ENCODE measurements around the gene KRT72. TPM values are rescaled to one million over a fixed set of nuclear protein-coding genes. Genes with fewer than 3 reads are reported as not detected.

The KRT72 gene
- total and polyA plus RNA-seq, 2 donors (not counting 3 experiments of a cell fraction or from before 2014, with no cell fraction given): not detected

DNA sequence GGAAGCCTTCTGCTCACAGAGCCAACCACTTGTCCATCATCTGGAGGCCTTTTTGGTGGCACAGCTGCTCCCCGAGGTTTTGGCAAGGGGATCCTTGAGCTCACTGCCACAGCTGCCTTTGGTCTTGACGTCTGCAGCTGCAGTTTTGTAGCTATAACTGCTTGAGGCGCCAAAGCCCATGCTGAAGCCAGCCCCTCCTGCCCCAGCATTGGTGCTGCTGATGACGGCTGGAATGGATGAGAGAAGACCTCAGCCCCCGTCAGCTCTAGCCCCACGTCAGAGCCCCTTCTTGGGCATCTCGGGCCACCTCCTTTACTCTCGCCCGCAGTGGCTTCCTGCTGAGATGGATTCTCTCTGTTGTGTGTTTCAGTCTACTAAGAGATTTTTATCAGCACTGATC, 15.3 kb downstream of the KRT72 start:
- no peaks in the 10 kb centered on the region for H3K36me3 ChIP-seq (ENCODE audit: control insufficient read depth in 2 of 2, extremely low read depth in 1 of 2, insufficient read depth in 2 of 2, low read length in 2 of 2)
- no peak for FAIRE-seq
- no peak overlapping the region for H3K4me2 ChIP-seq (ENCODE audit: insufficient read depth, low read length)
- BruUV-seq (replicated peaks): no TSS peak
- ChIA-PET POLR2A (no interaction called here), CTCF (interaction anchor here (1.0 to 12.3 kb wide), 5 partner anchors 9 to 294 kb away, joined by 3 to 135 read pairs (median 9); no protein-coding TSS in a partner anchor)
- no peak overlapping the region for H3K4me3 ChIP-seq (replicated peaks in 1 of 3; ENCODE audit: insufficient read depth in 1 of 3, low read depth in 1 of 3, low read length in 3 of 3)
- no peak overlapping the region for H3K27ac ChIP-seq (ENCODE audit: insufficient read depth, low read depth, low read length)
- H2AFZ ChIP-seq (ENCODE audit: low read depth, low read length): no peak overlapping the region
- H3K4me1 ChIP-seq (ENCODE audit: control insufficient read depth, extremely low read depth, insufficient read depth, low read length): no peaks in the 10 kb centered on the region
- H4K20me1 ChIP-seq (replicated peaks; ENCODE audit: control insufficient read depth, extremely low read depth, insufficient read depth, low read length): no peaks in the 10 kb centered on the region
- no peaks in the 10 kb centered on the region for H3K9me1 ChIP-seq (replicated peaks; ENCODE audit: control insufficient read depth, extremely low read depth, insufficient read depth, low read length)
- intact Hi-C loops (cut with micrococcal nuclease) (no loop called here), dilution Hi-C loops (cut with MboI; ENCODE audit: extremely low pct_ligation_motif_present, low sequenced_read_pairs) (no loop called here)
- no peak for DNase-seq (ENCODE audit: low read depth, low spot score)
- peaks cover 0 to 2% of the 10 kb centered on the region in 2 experiments for H3K27me3 ChIP-seq (ENCODE audit: control insufficient read depth in 2 of 2, insufficient read depth in 2 of 2, low read length in 2 of 2)
- TF ChIP-seq POLR2AphosphoS5 (IDR thresholded peaks at IDR 0.05; ENCODE audit: insufficient read depth, low read depth, low read length) (no peak), FOS (IDR thresholded peaks at IDR 0.05; ENCODE audit: borderline replicate concordance, insufficient read depth, low read length) (no peak), EZH2 (IDR thresholded peaks at IDR 0.05; ENCODE audit: borderline replicate concordance, low read depth, low read length, severe bottlenecking) (no peak), MYC (IDR thresholded peaks at IDR 0.05; ENCODE audit: low read depth, low read length) (no peak), POLR2A (IDR thresholded peaks at IDR 0.05; ENCODE audit: low read depth, low read length) (no peak), JUN (IDR thresholded peaks at IDR 0.05; ENCODE audit: borderline replicate concordance, insufficient read depth, insufficient read length, low read depth) (no peak)
- TF ChIP-seq, protein P1, sequence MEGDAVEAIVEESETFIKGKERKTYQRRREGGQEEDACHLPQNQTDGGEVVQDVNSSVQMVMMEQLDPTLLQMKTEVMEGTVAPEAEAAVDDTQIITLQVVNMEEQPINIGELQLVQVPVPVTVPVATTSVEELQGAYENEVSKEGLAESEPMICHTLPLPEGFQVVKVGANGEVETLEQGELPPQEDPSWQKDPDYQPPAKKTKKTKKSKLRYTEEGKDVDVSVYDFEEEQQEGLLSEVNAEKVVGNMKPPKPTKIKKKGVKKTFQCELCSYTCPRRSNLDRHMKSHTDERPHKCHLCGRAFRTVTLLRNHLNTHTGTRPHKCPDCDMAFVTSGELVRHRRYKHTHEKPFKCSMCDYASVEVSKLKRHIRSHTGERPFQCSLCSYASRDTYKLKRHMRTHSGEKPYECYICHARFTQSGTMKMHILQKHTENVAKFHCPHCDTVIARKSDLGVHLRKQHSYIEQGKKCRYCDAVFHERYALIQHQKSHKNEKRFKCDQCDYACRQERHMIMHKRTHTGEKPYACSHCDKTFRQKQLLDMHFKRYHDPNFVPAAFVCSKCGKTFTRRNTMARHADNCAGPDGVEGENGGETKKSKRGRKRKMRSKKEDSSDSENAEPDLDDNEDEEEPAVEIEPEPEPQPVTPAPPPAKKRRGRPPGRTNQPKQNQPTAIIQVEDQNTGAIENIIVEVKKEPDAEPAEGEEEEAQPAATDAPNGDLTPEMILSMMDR (IDR thresholded peaks at IDR 0.05; ENCODE audit: extremely low read depth in 1 of 2, insufficient read depth in 1 of 2, low read depth in 1 of 2, low read length in 2 of 2): no peak
- TF ChIP-seq, protein P2, sequence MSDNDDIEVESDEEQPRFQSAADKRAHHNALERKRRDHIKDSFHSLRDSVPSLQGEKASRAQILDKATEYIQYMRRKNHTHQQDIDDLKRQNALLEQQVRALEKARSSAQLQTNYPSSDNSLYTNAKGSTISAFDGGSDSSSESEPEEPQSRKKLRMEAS (IDR thresholded peaks at IDR 0.05; ENCODE audit: insufficient read depth, insufficient read length): no peak
- no peaks in the 10 kb centered on the region for H3K79me2 ChIP-seq (ENCODE audit: control insufficient read depth, insufficient read depth, low read length)
- H3K9me3 ChIP-seq (replicated peaks; ENCODE audit: control insufficient read depth, insufficient read depth, low read length): no peaks in the 10 kb centered on the region
- no peak overlapping the region for H3K9ac ChIP-seq (replicated peaks; ENCODE audit: extremely low read depth, insufficient read depth, low read length)
